ENCODE measurements around the gene MCF2L. TPM values are rescaled to one million over a fixed set of nuclear protein-coding genes. Genes with fewer than 3 reads are reported as not detected.

The MCF2L gene
- total RNA-seq, 4 donors from 2014 or later: 12.8 to 169 (median 41.5) TPM

DNA sequence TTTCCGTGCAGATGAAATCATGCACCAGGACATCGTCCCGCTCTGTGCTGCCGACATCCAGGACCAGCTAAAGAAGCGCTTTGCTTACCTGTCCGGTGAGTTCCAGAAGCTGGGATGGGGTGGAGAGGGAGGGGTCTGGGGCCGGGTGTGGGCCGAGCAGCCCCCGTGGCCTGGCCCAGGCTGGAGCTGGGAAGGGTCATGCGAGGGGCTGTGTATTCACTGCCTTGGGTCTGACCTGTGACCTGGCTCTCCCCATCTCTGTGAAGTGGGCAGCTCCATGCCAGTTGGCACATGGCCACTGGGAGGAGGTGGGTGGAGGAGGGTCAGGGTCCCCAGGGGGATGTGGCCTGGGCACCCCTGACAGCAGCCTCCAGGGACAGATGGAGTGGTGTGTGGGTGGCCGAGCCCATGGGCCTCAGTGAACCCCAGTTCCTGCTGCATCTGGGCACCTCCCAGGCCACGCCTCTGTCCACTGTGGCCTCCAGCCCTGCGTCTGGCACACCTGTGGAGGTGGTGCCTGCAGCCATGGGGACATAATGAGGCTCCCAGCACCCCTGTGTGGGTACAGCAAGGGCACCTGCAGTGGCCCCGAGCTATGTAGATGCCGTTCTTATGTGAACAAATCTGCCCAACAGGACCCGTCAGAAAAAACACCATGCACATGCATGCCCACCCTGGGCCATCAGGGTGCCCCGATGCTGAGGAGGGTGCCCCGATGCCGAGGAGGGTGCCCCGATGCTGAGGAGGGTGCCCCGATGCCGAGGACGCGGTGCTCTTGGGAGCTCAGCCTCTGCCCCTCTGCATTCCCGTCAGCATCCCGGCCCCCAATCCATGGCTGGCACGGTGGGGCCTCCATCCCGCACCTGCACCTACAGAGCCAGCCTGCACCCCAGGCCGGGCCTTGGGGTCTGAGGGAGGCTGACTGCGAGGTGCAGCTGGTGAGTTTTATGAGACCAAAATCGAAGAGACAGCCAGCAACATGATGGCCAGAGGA is 46.0 kb downstream of the MCF2L start:
- TF ChIP-seq, protein P1, sequence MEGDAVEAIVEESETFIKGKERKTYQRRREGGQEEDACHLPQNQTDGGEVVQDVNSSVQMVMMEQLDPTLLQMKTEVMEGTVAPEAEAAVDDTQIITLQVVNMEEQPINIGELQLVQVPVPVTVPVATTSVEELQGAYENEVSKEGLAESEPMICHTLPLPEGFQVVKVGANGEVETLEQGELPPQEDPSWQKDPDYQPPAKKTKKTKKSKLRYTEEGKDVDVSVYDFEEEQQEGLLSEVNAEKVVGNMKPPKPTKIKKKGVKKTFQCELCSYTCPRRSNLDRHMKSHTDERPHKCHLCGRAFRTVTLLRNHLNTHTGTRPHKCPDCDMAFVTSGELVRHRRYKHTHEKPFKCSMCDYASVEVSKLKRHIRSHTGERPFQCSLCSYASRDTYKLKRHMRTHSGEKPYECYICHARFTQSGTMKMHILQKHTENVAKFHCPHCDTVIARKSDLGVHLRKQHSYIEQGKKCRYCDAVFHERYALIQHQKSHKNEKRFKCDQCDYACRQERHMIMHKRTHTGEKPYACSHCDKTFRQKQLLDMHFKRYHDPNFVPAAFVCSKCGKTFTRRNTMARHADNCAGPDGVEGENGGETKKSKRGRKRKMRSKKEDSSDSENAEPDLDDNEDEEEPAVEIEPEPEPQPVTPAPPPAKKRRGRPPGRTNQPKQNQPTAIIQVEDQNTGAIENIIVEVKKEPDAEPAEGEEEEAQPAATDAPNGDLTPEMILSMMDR (IDR thresholded peaks at IDR 0.05): no peak
- ATAC-seq (ENCODE audit: low FRiP score): no peak
- no peak for DNase-seq (ENCODE audit: low spot score)

- ATAC-seq (ENCODE audit: low FRiP score) (no peak), DNase-seq (ENCODE audit: low spot score) (no peak)
- TF ChIP-seq, protein P1 (IDR thresholded peaks at IDR 0.05): no peak
These were observed 47.0 kb downstream of the MCF2L start for GRCh38 chr13:113015826-113016525.

GRCh38 chr13:113016526-113017295 is 47.7 kb downstream of the MCF2L start:
- ATAC-seq (ENCODE audit: low FRiP score) (no peak), DNase-seq (ENCODE audit: low spot score) (no peak)

DNA sequence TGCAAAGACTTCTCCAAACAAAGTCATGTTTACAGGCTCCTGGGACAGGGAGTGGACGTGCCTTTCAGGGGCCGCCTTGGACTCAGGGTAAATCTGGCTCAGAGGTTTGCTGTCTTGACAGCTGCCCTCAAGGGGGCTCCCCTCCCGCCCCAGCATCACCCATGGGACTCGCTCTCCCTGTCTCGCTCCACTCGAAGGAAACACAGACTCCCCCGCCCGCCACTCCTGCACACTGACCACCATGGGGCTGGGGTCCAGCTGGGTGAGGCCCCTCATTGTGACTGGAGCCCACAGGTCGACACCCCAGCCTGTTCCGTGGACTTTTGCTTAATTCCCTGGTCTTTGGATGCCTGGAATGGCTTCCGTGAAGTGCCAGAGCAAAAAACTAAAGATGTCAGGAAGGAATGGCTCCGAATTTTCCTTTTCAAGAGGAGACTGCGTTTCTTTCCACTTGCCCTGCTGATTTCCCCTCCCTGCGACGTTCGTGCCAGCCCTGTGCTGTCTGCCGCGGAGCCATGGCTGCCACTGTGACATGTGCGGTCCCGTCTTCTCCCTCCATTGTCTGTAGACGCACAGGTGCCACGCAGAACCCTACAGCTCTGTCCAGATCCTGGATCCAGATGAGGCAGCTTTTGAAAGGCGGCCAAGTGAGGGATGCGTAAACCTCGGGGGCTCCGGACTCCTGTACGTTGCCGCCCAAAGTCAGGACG is 48.6 kb downstream of the MCF2L start:
- TF ChIP-seq, protein P1 (IDR thresholded peaks at IDR 0.05): no peak
- DNase-seq (ENCODE audit: low spot score) (no peak), ATAC-seq (ENCODE audit: low FRiP score) (no peak)

More at GRCh38 chr13:113016526-113017295, 47.7 kb downstream of the MCF2L start:
- TF ChIP-seq, protein P1 (IDR thresholded peaks at IDR 0.05): no peak

GRCh38 chr13:113018676-113019465 is 49.9 kb downstream of the MCF2L start:
- TF ChIP-seq, protein P1 (IDR thresholded peaks at IDR 0.05): no peak
- DNase-seq (ENCODE audit: low spot score): no peak

More at GRCh38 chr13:113018676-113019465, 49.9 kb downstream of the MCF2L start:
- ATAC-seq (ENCODE audit: low FRiP score): no peak

Data from omental fat pad (tissue), 4 donors.